Upper lobe of right lung (tissue), 1 donor: ENCODE data around the gene B2M. TPM values are rescaled to one million over a fixed set of nuclear protein-coding genes. Genes with fewer than 3 reads are reported as not detected.
"Not testable (repeated sequence)": the region's sequence is repeated elsewhere in the genome, so short reads cannot be mapped to it uniquely, and the experiment has no call there.

Source experiments
- ATAC-seq: fragments of 200-7000 bp; cut with Tn5 transposase; one replicate; pipeline ENCODE4 v1.9.1; 2020; ENCODE audit warnings: mild to moderate bottlenecking, moderate library complexity
- DNase-seq: peaks from one replicate; pipeline ENCODE4 v3.0.0-alpha.2; 2020
- H3K27ac ChIP-seq: fragments of 200-600 bp; one replicate; pipeline ENCODE4 v1.8.0; 2022
- H3K27me3 ChIP-seq: fragments of 200-600 bp; one replicate; pipeline ENCODE4 v1.8.0; 2022; ENCODE audit warnings: mild to moderate bottlenecking
- H3K36me3 ChIP-seq: fragments of 200-600 bp; one replicate; pipeline ENCODE4 v1.8.0; 2022
- H3K4me1 ChIP-seq: fragments of 200-600 bp; one replicate; pipeline ENCODE4 v1.8.0; 2022
- H3K4me3 ChIP-seq: fragments of 200-600 bp; one replicate; pipeline ENCODE4 v1.8.0; 2022; ENCODE audit warnings: mild to moderate bottlenecking
- H3K9me3 ChIP-seq: fragments of 200-600 bp; one replicate; pipeline ENCODE4 v1.8.0; 2022
- intact Hi-C: fragments of 100-400 bp; cut with DNase I; formaldehyde crosslinking; loops from one replicate; pipeline ENCODE4 v1.11.0; 2022
- total RNA-seq: library from RNA; stranded (reverse); fragmentation: NEBNext Ultra II Directional; extraction: Animal tissue kit (Norgen Biotek cat#: 25700); gene quantifications from one replicate; pipeline ENCODE4 v1.2.1, GENCODE V29; 2021
- TF ChIP-seq, protein P1 (sequence below): fragments of 200-600 bp; IDR thresholded peaks from one replicate; pipeline ENCODE4 v1.8.0; 2022; ENCODE audit warnings: antibody characterized with exemption
- donor health status: DM: no; HTN: yes; CAD: no; lungs with severe emphysema.

The B2M gene
- total RNA-seq, 1 donor from 2014 or later, result 4,033 TPM

DNA sequence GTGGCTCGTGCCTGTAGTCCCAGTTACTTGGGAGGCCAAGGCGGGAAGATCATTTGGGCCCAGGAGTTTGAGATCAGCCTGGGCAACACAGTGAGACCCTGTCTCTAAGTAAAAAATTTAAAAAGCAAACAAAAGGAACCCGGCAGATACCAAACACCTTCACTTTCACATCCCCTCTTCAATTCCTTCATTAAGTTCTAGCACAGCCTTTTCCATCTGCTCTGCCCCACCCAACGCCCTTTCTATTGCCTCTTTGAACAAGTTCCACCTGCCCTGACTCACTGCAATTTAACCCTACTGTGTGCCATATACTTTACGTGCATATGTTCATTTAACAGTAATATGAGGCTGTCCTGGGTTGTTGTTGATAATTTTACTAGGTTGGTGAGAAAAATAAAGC, 35.4 kb upstream of the B2M start:
- intact Hi-C loops, result no loop called here
- Histone ChIP-seq H3K9me3 (no peaks in the 10 kb centered on the region), H3K4me3 (no peak overlapping the region), H3K4me1 (no peaks in the 10 kb centered on the region), H3K36me3 (no peaks in the 10 kb centered on the region), H3K27ac (peak overlapping the region; percentile 45), H3K27me3 (no peaks in the 10 kb centered on the region)
- ATAC-seq (no peak), DNase-seq (no peak)
- TF ChIP-seq, protein P1, sequence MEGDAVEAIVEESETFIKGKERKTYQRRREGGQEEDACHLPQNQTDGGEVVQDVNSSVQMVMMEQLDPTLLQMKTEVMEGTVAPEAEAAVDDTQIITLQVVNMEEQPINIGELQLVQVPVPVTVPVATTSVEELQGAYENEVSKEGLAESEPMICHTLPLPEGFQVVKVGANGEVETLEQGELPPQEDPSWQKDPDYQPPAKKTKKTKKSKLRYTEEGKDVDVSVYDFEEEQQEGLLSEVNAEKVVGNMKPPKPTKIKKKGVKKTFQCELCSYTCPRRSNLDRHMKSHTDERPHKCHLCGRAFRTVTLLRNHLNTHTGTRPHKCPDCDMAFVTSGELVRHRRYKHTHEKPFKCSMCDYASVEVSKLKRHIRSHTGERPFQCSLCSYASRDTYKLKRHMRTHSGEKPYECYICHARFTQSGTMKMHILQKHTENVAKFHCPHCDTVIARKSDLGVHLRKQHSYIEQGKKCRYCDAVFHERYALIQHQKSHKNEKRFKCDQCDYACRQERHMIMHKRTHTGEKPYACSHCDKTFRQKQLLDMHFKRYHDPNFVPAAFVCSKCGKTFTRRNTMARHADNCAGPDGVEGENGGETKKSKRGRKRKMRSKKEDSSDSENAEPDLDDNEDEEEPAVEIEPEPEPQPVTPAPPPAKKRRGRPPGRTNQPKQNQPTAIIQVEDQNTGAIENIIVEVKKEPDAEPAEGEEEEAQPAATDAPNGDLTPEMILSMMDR, result no peak

DNA sequence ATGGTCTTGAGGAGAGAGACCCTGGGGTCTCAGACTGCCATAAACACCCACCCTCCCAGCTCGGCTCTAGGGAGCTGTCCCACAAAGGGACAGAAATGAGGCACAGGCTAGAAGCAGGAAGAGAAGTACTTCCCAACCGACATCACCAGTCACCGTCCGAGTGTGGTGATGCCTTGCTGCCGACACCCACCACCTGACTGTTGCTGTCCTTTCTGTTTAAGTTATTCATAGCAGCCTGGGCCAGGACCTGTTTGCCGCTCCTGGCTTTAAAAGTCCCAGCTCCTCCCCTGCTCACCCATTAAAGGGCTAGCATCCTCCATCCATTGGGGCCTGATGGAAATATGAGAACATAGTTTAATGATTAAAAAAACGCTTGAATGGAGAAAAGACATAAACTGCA, 34.6 kb upstream of the B2M start:
- intact Hi-C loops, result no loop called here
- H3K36me3 ChIP-seq, result no peaks in the 10 kb centered on the region
- ATAC-seq, result peak; percentile 45
- H3K4me3 ChIP-seq, result no peak overlapping the region
- DNase-seq, result no peak
- H3K4me1 ChIP-seq, result no peaks in the 10 kb centered on the region
- H3K27me3 ChIP-seq, result no peaks in the 10 kb centered on the region
- H3K27ac ChIP-seq, result peak overlapping the region; percentile 45
- H3K9me3 ChIP-seq, result no peaks in the 10 kb centered on the region
- TF ChIP-seq, protein P1, result no peak

DNA sequence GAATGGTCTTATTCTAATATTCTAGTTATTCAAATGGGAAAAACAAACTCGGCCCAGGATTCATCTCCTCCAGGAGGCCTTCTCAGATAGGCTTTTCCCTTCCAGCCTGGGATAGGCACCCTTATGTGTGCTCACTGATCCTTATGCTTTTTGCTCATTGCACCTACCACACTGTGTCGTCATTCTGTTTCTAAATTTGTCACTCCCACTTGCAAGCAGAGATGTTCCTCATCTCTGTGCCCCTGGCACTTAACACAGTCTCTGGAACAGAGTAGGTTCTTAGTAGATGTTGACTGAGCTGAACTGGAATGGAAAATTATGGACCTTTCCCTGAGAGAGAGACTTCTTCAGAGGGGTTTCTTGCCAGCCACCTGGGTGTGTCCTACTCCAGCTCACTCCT, 29.1 kb upstream of the B2M start:
- ATAC-seq (peak; percentile 82), DNase-seq (no peak)
- H3K27ac ChIP-seq, result peak overlapping the region; percentile 71
- intact Hi-C loops, result no loop called here
- H3K4me1 ChIP-seq, result peaks cover 16% of the 10 kb centered on the region
- TF ChIP-seq, protein P1, result no peak
- H3K4me3 ChIP-seq, result no peak overlapping the region
- H3K27me3 ChIP-seq, result no peaks in the 10 kb centered on the region
- no peaks in the 10 kb centered on the region for H3K36me3 ChIP-seq
- H3K9me3 ChIP-seq, result no peaks in the 10 kb centered on the region

DNA sequence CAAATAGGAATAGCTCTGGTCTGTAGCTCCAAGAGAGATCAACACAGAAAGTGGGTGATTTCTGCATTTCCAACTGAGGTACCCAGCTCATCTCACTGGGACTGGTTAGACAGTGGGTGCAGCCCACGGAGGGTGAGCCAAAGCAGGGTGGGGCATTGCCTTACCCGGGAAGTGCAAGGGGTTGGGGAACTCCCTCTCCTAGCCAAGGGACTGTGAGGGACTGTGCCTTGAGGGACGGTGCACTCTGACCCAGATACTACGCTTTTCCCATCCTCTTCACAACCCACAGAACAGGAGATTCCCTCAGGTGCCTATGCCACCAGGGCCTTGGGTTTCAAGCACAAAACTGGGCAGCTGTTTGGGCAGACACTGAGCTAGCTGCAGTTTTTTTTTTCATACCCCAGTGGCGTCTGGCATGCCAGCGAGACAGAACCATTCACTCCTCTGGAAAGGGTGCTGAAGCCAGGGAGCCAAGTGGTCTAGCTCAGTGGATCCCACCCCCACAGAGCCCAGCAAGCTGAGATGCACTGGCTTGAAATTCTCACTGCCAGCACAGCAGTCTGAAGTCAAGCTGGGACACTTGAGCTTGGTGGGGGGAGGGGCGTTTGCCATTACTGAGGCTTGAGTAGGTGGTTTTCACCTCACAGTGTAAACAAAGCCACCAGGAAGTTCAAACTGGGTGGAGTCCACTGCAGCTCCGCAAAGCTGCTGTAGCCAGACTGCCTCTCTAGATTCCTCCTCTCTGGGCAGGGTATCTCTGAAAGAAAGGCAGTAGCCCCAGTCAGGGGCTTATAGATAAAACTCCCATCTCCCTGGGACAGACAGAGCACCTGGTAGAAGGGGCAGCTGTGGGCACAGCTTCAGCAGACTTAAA, 28.3 kb upstream of the B2M start:
- H3K9me3 ChIP-seq, H3K27me3 ChIP-seq, H3K36me3 ChIP-seq, intact Hi-C loops, H3K4me3 ChIP-seq: not testable (repeated sequence)
- H3K4me1 ChIP-seq, result peaks cover 16% of the 10 kb centered on the region
- DNase-seq (peak; percentile 93), ATAC-seq (peak; percentile 79)
- H3K27ac ChIP-seq, result peak overlapping the region; percentile 71

DNA sequence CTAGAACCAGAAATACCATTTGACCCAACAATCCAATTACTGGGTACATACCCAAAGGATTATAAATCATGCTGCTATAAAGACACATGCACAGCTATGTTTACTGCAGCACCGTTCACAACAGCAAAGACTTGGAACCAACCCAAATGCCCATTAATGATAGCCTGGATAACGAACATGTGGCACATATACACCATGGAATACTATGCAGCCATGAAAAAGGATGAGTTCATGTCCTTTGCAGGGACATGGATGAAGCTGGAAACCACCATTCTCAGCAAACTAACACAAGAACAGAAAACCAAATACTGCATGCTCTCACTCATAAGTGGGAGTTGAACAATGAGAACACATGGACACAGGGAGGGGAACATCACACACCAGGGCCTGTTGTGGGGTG, 22.0 kb upstream of the B2M start:
- DNase-seq, H3K27ac ChIP-seq, intact Hi-C loops, H3K4me3 ChIP-seq, H3K36me3 ChIP-seq, H3K4me1 ChIP-seq, ATAC-seq, H3K27me3 ChIP-seq, H3K9me3 ChIP-seq: not testable (repeated sequence)

DNA sequence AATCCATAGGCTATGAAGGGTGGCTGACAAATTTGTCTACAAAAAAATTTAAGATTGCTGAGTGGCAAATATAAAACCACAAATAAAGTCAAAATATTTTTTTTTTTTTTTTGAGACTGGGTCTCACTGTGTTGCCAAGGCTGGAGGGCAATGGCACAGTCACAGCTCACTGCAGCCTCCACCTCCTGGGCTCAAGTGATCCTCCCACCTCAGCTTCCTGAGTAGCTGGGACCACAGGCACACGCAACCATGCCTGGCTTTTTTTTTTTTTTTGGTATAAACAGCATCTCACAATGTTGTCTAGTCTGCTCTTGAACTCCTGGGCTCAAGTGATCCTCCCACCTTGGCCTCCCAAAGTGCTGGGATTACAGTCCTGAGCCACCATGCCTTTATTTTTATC, 21.1 kb upstream of the B2M start:
- H3K36me3 ChIP-seq, H3K4me1 ChIP-seq, H3K9me3 ChIP-seq, H3K4me3 ChIP-seq, intact Hi-C loops, DNase-seq, ATAC-seq, H3K27ac ChIP-seq, H3K27me3 ChIP-seq: not testable (repeated sequence)

DNA sequence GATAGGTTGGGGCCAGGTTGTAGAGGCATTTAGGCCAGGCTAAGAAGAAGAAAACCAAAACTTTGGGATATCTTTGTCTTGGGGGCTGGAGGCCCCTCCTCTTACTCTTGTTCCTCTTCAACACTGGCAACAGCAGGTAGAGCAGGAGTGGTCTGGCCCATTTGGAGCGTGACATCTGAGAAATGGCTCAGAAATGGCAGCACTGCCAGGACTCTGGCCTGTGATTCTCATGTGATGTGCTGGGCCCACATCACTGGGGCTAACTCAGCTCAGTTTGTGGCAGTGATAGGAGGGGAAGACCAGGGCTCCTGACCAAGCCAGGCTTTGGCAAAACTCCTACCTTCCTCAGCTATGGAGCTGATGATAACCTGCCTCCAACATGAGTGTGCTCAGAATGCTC, 18.7 kb upstream of the B2M start:
- Histone ChIP-seq H3K27me3 (no peaks in the 10 kb centered on the region), H3K4me3 (no peak overlapping the region), H3K36me3 (no peaks in the 10 kb centered on the region), H3K9me3 (no peaks in the 10 kb centered on the region), H3K4me1 (no peaks in the 10 kb centered on the region), H3K27ac (no peak overlapping the region)
- DNase-seq (no peak), ATAC-seq (no peak)
- intact Hi-C loops, result no loop called here
- TF ChIP-seq, protein P1, result no peak
